T-helper 2 cell (primary cell): ENCODE measurements around the gene DPYSL5.
A peak's percentile ranks its signal among the peaks of the same experiment; 100 is the strongest.
"Not testable (repeated sequence)": the region's sequence is repeated elsewhere in the genome, so short reads cannot be mapped to it uniquely, and the experiment has no call there.

Source experiments
- DNase-seq, 5 experiments: peaks; one replicate each; pipeline versions ENCODE4 v3.0.0 to v3.0.0-alpha.2; 2012 to 2022
- total RNA-seq, 2 donors: gene quantifications; one replicate each; lab custom pipeline; 2026; lab: John Stamatoyannopoulos, UW

The DPYSL5 gene
- 0 to 1.2 reads per million in 2 donors for total RNA-seq

DNA sequence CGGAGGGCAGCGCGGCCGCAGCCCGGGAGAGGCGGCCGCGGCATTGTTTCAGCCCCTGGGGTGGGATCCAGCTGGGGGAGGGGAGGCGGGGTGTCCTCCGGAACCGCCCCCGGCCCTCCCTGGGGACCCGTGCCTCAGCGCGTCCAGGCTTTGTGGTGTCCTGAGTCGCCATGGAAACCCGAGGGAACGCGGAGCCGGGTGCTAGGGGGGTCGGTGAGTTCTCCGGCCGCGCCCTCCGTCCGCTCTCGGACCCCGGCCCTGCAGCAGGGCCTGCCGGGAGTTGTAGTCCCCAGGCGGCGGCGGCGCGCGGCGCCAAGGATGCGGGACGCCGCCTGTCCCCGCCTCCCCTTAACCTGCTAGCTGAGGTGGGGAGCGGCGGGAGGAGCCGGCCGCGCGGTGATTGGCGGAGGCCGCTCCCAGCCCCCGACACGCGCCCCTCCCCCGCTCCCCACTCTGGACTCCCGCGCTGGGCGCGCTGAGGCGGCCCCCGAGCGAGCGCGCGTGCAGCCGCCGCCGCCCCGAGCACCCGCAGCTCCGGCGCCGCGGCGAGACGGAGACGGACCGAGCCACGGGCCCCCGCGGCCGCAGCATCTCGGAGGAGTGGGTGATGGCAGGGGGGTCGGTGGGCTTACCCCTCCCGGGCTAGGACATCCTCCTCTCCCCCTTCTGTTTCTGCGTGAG lies at the start of gene DPYSL5:
DPYSL5 (plus strand) TSS at position 478 of the 681 bp plus-strand sequence. CDS start 50,368 bp downstream, outside the sequence.
- peak in 1 of 5 experiments; percentile 19 for DNase-seq

- no peak for DNase-seq
These were observed 46.6 kb upstream of the DPYSL5 start for GRCh38 chr2:26801328-26801727.

GRCh38 chr2:26801796-26802195 lies 46.1 kb upstream of the DPYSL5 start:
- DNase-seq = no peak

DNA sequence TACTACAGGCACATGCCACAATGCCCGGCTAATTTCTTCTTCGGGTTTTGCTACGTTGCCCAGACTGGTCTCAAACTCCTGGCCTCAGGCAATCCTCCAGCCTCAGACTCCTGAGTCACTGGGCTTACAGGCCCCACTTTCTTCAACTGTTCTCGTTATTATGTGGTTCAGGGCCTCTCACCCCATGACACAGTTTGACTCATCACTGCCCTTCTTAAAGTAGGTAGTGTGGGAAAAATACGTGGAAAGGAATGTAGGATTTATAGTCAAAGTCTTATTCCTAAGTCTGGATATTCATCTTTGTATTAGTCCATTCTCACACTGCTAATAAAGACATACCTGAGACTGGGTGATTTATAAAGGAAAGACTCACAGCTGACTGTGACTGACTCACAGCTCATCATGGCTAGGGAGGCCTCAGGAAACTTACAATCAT lies 42.7 kb upstream of the DPYSL5 start:
- DNase-seq = no peak

GRCh38 chr2:26807788-26808460 lies 40.0 kb upstream of the DPYSL5 start:
- DNase-seq = no peak

DNA sequence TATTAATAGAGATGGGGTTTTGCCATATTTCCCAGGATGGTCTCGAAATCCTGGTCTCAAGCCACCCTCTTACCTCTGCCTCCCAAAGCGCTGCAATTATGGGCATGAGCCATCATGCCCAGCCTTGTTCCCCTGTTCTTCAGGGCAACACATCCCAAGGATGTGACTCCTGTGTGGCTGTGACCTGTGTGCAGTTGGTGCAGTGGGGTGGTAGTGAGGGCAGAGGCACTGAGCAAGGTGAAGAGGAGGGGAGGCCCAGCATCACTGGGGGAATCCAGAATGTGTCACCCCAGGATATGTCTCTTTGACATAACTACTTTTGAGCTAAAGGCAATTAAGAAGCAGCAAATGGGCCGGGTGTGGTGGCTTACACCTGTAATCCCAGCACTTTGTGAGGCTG lies 38.7 kb upstream of the DPYSL5 start:
- no peak for DNase-seq

- no peak for DNase-seq
These were observed 37.9 kb upstream of the DPYSL5 start for GRCh38 chr2:26809876-26810577.

GRCh38 chr2:26811261-26811660 lies 36.7 kb upstream of the DPYSL5 start:
- no peak for DNase-seq

- no peak for DNase-seq
These were observed 35.9 kb upstream of the DPYSL5 start for GRCh38 chr2:26811791-26812694.

DNA sequence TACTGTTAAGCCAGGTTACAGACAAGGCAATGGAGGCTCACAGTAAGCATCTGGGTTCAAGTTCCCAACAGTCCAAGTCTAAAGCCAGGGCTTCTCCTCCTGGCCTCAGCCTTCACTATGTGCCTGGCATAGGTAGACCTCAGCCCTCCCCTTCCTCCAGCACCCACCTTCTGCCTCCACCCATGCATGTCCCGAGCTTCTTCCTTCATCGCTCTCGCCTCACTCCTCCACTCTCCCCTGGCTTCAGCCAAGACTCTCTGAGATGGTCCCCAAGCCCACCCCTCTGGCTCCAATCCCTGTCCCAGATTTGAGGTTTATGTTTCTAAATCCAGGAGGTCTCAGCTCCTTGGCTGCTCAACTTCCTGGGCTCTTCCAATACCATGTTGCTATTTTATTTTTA lies 35.2 kb upstream of the DPYSL5 start:
- no peak for DNase-seq

DNA sequence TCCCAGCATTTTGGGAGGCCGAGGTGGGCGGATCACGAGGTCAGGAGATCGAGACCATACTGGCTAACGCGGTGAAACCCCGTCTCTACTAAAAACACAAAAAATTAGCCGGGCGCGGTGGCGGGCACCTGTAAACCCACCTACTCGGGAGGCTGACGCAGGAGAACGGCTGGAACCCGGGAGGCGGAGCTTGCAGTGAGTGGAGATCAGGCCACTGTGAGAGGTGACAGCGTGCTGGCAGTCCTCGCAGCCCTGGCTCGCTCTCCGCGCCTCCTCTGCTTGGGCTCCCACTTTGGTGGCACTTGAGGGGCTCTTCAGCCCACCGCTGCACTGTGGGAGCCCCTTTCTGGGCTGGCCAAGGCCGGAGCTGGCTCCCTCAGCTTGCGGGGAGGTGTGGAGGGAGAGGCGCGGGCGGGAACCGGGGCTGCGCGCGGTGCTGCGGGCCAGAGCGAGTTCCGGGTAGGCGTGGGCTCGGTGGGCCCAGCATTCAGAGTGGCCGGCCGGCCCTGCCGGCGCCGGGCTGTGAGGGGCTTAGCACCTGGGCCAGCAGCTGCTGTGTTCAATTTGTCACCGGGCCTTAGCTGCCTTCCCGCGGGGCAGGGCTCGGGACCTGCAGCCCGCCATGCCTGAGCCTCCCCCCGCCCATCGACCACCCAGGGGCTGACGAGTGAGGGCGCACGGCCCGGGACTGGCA lies 33.7 kb upstream of the DPYSL5 start:
- DNase-seq = not testable (repeated sequence)

GRCh38 chr2:26816893-26817292 lies 31.0 kb upstream of the DPYSL5 start:
- no peak for DNase-seq

DNA sequence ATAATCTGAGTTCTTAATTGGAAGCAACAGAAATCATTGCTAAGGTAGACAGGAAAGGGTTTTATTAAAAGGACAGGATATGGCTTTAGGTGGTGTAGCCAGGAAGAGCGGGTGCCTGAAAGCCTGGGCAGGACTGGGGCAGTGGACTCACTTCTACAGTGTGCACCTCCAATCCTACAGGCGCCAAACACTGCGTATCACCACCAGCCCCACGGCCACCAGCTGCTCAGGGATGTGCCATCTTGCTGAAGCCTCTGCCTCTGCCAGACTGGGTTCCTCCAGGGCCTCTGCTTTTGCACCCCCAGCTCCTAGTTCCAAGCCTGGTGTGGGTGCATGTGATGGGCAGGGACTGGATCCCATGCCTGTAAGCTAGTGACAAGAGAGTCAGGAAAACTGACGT lies 29.7 kb upstream of the DPYSL5 start:
- no peak for DNase-seq

GRCh38 chr2:26818972-26819371 lies 29.0 kb upstream of the DPYSL5 start:
- DNase-seq = no peak

DNA sequence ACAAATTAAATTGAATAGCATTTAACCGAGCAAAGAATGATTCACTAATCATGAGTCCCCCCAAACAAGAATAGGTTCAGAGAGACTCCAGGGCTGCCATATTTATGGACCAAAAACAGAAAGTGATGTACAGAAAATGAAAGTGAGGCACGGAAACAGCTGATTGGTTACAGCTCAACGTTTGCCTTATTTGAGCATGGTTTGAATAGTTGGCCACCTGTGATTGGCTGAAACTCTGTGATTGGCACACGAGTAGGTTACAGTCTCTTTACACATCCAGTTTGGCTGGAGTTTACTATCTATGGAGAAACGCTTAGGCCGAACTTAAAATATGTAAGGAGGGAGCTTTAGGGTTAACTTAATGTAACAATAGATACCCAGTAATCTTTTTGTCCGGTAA lies 27.0 kb upstream of the DPYSL5 start:
- DNase-seq = no peak

DNA sequence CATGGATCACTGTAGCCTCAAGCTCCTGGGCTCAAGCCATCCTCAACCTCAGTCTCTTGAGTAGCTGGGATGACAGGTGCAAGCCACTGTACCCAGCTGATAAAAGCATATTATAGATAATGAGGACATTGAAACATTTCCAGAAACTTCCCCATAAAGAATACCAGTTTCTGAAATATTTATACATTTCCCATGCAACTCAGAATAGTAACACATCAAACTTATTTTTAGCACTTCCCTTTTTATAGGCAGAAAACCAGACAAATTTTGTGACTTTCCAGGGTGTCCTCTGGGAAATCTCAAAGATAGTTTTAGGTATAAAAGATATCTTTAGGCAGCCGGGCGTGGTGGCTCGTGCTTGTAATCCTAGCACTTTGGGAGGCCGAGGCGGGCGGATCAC lies 25.1 kb upstream of the DPYSL5 start:
- no peak for DNase-seq

GRCh38 chr2:26838121-26838906 lies 9.6 kb upstream of the DPYSL5 start:
- DNase-seq = no peak

DNA sequence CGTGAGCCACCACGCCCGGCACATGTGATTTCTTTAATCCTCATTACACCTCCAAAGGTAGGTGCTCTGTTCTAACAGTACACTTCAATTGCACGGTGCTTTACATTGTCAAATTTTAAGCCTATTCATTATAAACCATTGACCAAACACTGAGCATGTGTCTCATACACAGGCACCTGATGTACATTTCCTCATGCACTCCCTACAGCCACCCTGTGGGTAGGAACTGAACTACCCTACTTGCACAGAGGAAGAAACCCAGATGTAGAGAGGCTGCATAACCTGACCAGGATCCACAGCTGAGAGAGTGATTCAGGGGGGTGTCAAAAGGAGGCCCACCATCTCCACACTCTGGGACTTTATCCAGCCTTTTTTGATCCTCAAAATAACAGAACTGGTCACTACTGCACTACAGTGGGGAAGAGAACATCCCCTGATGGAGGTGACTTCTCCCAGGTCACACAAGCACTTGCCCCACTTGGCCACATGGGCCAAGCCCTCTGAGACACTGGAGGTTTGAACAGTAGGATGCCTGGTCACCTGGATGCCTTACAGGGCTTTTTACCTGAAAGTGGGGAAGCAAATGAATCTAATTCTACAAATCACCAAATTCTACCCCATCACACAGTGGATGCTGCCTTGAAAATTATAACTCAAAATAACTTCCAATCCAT lies 6.9 kb upstream of the DPYSL5 start:
- no peak for DNase-seq

GRCh38 chr2:26843041-26843440 lies 4.9 kb upstream of the DPYSL5 start:
- no peak for DNase-seq

DNA sequence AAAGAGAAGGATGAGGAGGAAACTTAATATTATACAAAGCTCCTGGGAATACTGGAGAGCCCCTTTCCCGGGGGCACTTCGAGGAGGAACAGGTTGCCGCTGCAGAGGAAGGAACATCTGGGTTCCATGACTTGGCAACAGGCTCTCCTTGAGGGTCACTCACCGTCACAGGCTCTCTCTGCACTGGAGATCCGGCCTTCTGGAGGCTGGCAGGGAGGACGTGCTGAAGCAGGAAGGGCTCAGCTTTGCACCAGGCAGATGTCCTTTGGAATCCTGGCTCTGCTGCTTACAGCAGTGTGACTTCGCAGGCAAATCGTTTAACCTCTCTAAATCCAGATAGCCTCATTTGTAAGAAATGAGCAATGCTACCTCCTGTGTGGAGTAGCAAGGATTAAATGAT lies 2.9 kb upstream of the DPYSL5 start:
- DNase-seq = no peak
